NT2/D1 (cell line): Measurements from ENCODE around the gene IGLON5.
A peak's percentile ranks its signal among the peaks of the same experiment; 100 is the strongest.

Source experiments
- SUZ12 ChIP-seq: IDR thresholded peaks from 2 replicates; pipeline ENCODE4 v1.6.1; 2011; ENCODE audit not compliant: insufficient read length, insufficient read depth; ENCODE audit errors: extremely low read depth
- YY1 ChIP-seq: IDR thresholded peaks from 2 replicates; pipeline ENCODE4 v1.6.1; 2011; ENCODE audit not compliant: insufficient read length, insufficient read depth

- no peak for TF ChIP-seq SUZ12
- peak; percentile 14 for TF ChIP-seq YY1
These were observed 54.5 kb downstream of the IGLON5 start, which contains the start of gene ETFB for GRCh38 chr19:51365965-51366388.
